Adipocyte (in vitro differentiated cells): Measurements from ENCODE around the gene PARS2.

Source experiments
- DNase-seq: peaks from one replicate; pipeline ENCODE4 v3.0.0-alpha.2; 2015; ENCODE audit warnings: low read depth
- H3K27me3 ChIP-seq: replicated peaks from 2 replicates; pipeline ENCODE4 v1.7.0; 2013; ENCODE audit warnings: mild to moderate bottlenecking, low read length, moderate library complexity; ENCODE audit not compliant: control insufficient read depth, insufficient read depth
- H3K36me3 ChIP-seq: 2 replicates; pipeline ENCODE4 v1.7.0; 2013; ENCODE audit warnings: low read length, mild to moderate bottlenecking, moderate library complexity; ENCODE audit not compliant: control insufficient read depth, insufficient read depth, severe bottlenecking
- H3K4me1 ChIP-seq: 2 replicates; pipeline ENCODE4 v1.7.0; 2013; ENCODE audit warnings: mild to moderate bottlenecking, low read length, moderate library complexity; ENCODE audit not compliant: control insufficient read depth, insufficient read depth
- H3K4me3 ChIP-seq: 2 replicates; pipeline ENCODE4 v1.7.0; 2013; ENCODE audit warnings: mild to moderate bottlenecking, low read length, moderate library complexity
- H3K9ac ChIP-seq: 2 replicates; pipeline ENCODE4 v1.7.0; 2013; ENCODE audit warnings: mild to moderate bottlenecking, low read length, moderate library complexity
- H3K9me3 ChIP-seq: 2 replicates; pipeline ENCODE4 v1.7.0; 2013; ENCODE audit warnings: mild to moderate bottlenecking, low read length, moderate library complexity; ENCODE audit not compliant: control insufficient read depth

Gene PARS2

DNA sequence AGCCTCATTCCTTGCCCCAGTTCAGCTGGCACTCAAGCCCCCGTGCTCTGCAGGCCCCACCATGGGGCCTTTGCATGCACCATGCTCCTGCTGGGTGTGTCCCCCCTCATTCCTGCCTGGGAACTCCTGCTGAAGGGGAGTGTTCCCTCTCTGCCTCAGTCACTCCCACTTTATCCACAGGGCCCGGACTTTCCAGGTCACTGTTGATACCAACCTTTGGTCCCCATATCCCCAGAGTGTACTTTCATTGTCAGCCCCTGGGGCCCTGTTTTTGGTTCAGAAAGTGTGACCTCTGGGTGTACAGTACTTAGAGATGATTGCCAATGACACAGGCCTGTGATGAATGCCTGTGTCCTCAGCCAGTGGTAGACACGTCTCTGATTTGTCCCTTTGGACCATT, 33.9 kb upstream of the PARS2 start:
- Histone ChIP-seq H3K36me3 (no peaks in the 10 kb centered on the region), H3K9ac (no peak overlapping the region), H3K4me1 (peaks cover 20% of the 10 kb centered on the region), H3K9me3 (no peaks in the 10 kb centered on the region), H3K27me3 (peaks cover 21% of the 10 kb centered on the region), H3K4me3 (no peak overlapping the region)
- DNase-seq, result no peak

DNA sequence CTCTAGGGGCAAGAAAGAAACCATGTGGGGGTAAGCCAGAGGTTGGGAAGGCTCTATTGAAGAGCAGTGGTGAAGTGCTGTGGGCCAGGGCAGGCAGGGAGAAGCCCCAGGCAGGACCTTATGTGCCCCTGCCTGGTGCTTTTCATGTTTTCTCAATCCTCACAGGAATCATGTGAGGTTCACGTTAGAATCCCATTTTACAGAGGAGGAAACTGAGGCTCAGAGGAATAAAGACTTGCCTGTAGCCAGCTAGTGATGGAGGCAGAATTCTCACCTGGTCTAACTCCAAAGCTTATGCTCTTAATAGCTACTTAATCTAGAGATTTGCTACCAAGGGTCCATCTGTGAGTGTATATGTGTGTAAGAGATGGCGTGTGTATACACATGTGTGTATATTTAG, 32.6 kb upstream of the PARS2 start:
- Histone ChIP-seq H3K4me1 (peaks cover 20% of the 10 kb centered on the region), H3K9me3 (peaks cover 4% of the 10 kb centered on the region), H3K9ac (no peak overlapping the region), H3K27me3 (peaks cover 21% of the 10 kb centered on the region), H3K4me3 (no peak overlapping the region), H3K36me3 (no peaks in the 10 kb centered on the region)
- no peak for DNase-seq

GRCh38 chr1:54795841-54796468, 31.6 kb upstream of the PARS2 start:
- Histone ChIP-seq H3K36me3 (no peaks in the 10 kb centered on the region), H3K9me3 (peaks cover 7% of the 10 kb centered on the region), H3K4me3 (no peak overlapping the region), H3K9ac (no peak overlapping the region), H3K27me3 (peaks cover 11% of the 10 kb centered on the region), H3K4me1 (peaks cover 16% of the 10 kb centered on the region)
- no peak for DNase-seq

- H3K4me1 ChIP-seq, result peaks cover 16% of the 10 kb centered on the region
- DNase-seq, result no peak
- H3K9me3 ChIP-seq, result peaks cover 7% of the 10 kb centered on the region
- H3K4me3 ChIP-seq, result no peak overlapping the region
- no peak overlapping the region for H3K9ac ChIP-seq
- H3K36me3 ChIP-seq, result no peaks in the 10 kb centered on the region
- peaks cover 14% of the 10 kb centered on the region for H3K27me3 ChIP-seq
These were observed 31.0 kb upstream of the PARS2 start for GRCh38 chr1:54795356-54795665.

DNA sequence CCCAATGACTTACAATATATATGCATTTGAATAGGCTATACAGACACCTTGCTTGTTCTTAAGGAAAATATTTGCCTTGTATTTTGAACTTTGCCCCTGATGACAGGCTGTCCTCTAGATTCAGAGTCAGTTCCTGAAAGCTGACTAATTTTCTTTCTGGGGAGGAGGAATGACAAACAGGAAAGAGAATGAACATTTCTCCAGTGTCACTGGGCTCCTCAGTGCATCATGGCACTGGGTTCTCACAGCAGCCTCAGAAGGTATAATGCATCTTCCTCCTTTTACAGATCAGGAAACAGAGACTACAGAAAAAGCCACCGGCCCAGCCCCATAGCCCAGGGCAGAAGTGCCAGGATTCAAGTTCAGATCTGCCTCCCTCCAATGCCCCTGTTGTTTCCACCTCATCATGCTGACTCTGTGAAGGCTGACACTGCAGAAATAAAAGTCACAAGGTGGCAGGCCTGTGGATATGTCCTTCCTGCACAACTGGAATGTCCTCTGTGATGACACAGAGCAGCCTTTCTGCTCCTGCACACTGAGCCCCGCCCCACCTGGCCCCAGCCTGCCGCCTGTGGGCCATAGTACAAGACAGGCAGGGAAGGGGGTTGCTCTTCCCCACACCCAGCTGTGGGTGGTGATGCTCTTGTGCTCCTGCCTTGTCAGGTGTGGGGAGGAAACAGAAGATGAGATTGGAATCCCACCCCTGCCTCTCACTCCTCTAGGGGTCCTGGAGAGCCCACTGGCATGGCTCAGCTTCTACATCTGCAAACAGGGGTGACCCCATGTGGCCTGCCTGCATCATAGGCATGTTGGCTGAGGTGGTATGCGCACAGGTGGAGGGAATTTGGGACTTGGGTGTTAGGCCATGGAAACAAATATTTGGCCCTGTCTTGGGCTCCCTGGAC, 30.4 kb upstream of the PARS2 start:
- no peak overlapping the region for H3K9ac ChIP-seq
- H3K36me3 ChIP-seq, result no peaks in the 10 kb centered on the region
- peak; percentile 18 for DNase-seq
- H3K4me1 ChIP-seq, result peaks cover 16% of the 10 kb centered on the region
- H3K4me3 ChIP-seq, result no peak overlapping the region
- peaks cover 7% of the 10 kb centered on the region for H3K9me3 ChIP-seq
- peaks cover 14% of the 10 kb centered on the region for H3K27me3 ChIP-seq

DNA sequence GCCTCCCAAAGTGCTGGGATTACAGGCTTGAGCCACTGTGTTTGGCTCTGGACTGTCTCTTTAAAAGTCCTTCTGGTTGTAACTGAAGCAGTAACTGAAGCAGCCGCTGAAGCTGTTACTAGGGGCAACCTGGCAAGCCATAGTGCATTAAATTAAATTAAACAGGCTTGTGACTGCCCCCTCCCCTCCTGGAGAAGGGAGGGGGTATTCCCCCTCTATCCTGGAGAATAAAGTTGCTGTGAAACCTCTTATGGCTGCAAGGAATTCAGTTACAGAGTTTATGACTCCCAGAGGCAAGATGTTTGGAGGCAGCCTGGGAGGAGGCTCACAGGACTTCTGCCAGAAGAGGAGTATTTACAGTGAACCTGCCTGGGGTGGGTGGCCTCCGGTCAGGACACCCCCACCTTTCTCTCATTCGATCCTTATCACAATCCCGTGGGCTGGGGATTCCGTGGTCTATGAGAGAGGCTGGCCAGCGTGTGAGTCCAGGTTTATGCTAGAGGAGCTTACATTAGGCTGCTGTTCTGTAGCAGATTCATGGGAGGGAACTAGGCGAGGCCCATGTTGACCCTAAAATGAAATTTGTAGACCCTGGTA, 28.5 kb upstream of the PARS2 start:
- DNase-seq, result no peak
- H3K4me3 ChIP-seq, result no peak overlapping the region
- H3K36me3 ChIP-seq, result no peaks in the 10 kb centered on the region
- H3K9me3 ChIP-seq, result peaks cover 7% of the 10 kb centered on the region
- H3K27me3 ChIP-seq, result peaks cover 25% of the 10 kb centered on the region
- peaks cover 16% of the 10 kb centered on the region for H3K4me1 ChIP-seq
- H3K9ac ChIP-seq, result no peak overlapping the region

- H3K9me3 ChIP-seq, result peaks cover 7% of the 10 kb centered on the region
- peaks cover 30% of the 10 kb centered on the region for H3K27me3 ChIP-seq
- no peak for DNase-seq
These were observed 27.7 kb upstream of the PARS2 start for GRCh38 chr1:54791880-54792522.

DNA sequence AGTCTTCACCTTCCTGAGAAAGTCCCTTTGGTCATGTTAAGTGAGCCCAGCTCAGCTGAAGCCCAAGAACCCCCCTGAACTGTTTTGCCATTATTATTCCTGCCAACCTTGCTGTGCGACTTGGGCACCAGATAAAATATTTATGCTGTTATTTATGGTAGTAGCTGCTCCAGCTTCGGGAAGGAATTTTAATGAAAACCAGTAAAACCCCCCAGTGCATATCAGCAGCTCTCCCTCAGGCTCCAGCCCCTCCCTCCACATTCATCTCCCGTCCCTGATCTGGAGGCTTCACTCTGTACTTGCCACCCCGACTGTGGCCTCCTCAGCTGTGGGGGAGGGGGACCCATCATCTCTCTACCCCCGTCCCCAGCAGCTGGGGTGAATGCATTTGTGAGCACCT, 24.1 kb upstream of the PARS2 start:
- Histone ChIP-seq H3K27me3 (peaks cover 48% of the 10 kb centered on the region), H3K9ac (no peak overlapping the region), H3K9me3 (peaks cover 7% of the 10 kb centered on the region), H3K4me1 (no peaks in the 10 kb centered on the region), H3K4me3 (no peak overlapping the region), H3K36me3 (no peaks in the 10 kb centered on the region)
- no peak for DNase-seq

More at GRCh38 chr1:54791880-54792522, 27.7 kb upstream of the PARS2 start:
- Histone ChIP-seq H3K36me3 (no peaks in the 10 kb centered on the region), H3K9ac (no peak overlapping the region), H3K4me3 (no peak overlapping the region), H3K4me1 (peaks cover 16% of the 10 kb centered on the region)

- peaks cover 7% of the 10 kb centered on the region for H3K9me3 ChIP-seq
- no peak overlapping the region for H3K4me3 ChIP-seq
- H3K27me3 ChIP-seq, result peaks cover 49% of the 10 kb centered on the region
- no peak overlapping the region for H3K9ac ChIP-seq
- H3K36me3 ChIP-seq, result no peaks in the 10 kb centered on the region
- H3K4me1 ChIP-seq, result no peaks in the 10 kb centered on the region
- no peak for DNase-seq
These were observed 23.3 kb upstream of the PARS2 start for GRCh38 chr1:54787604-54788003.

DNA sequence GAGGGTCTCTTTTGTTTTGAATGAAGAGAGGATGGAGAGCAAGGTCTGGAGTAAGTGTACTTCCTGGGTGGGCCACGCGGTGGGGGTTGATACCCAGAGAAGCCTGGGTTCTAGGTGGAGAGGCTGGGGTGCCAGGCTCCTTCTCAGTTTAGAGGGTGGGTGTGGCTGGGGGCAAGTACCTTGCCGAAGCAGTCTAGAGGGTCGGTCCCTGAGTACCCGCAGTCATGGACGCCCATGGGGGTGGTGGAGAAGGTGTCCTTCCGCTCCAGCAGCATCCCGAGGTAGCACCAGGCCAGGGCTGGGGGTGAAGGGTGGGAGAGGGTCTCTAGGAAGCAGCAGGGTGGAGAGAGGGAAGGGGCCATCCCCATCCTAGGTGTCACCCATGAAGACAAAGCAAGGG, 22.5 kb upstream of the PARS2 start:
- Histone ChIP-seq H3K9me3 (peaks cover 2% of the 10 kb centered on the region), H3K4me1 (no peaks in the 10 kb centered on the region), H3K9ac (no peak overlapping the region), H3K4me3 (no peak overlapping the region), H3K36me3 (no peaks in the 10 kb centered on the region), H3K27me3 (peaks cover 57% of the 10 kb centered on the region)
- no peak for DNase-seq

DNA sequence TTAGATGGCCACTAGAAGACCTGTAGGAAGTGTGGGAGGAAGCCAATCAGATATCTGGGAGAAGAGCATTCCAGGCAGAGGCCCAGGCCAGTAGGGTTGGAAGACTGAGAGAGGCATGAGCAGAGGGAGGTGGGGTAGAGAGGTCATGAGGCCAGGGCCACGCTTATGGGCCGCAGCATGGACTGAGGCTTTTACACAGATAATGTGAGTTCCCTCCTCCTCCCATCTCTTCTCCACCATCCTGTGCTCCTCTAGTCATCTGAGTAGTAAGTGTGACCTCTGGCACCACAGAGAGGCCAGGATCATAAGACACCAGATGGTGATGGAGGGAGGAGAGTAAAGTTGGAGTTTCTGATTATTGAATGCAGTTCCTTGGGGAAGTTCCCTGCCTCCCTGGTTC, 19.7 kb upstream of the PARS2 start:
- H3K4me1 ChIP-seq, result peaks cover 4% of the 10 kb centered on the region
- peaks cover 54% of the 10 kb centered on the region for H3K27me3 ChIP-seq
- H3K9me3 ChIP-seq, result no peaks in the 10 kb centered on the region
- H3K9ac ChIP-seq, result no peak overlapping the region
- no peak for DNase-seq
- no peaks in the 10 kb centered on the region for H3K36me3 ChIP-seq
- no peak overlapping the region for H3K4me3 ChIP-seq
